Activated T-helper 1 cell treated with anti-CD3 and anti-CD28 coated beads, Interleukin-12 subunit alpha, Interleukin-12 subunit beta, Interleukin-2, Interleukin-4 antibody, amounts not matched to agents 30 ng/mL and 10 ng/mL and 1 ng/mL, durations not matched to agents 14 hours and 24 hours and 36 hours (primary cell): ENCODE measurements around the gene GABBR2. TPM values are rescaled to one million over a fixed set of nuclear protein-coding genes. Genes with fewer than 3 reads are reported as not detected.

Source experiments
- DNase-seq: peaks from one replicate; pipeline ENCODE4 v3.0.0; 2021; ENCODE audit warnings: low spot score
- H3K27ac Mint-ChIP-seq: one replicate; pipeline ENCODE4 v1.8.0; 2021; ENCODE audit warnings: mild to moderate bottlenecking, mixed read lengths
- H3K27me3 Mint-ChIP-seq: one replicate; pipeline ENCODE4 v1.8.0; 2022; ENCODE audit warnings: mild to moderate bottlenecking, moderate library complexity, mixed read lengths; ENCODE audit not compliant: insufficient read depth
- H3K36me3 Mint-ChIP-seq: one replicate; pipeline ENCODE4 v1.8.0; 2021; ENCODE audit warnings: low read depth, mixed read lengths
- H3K4me1 Mint-ChIP-seq: one replicate; pipeline ENCODE4 v1.8.0; 2021; ENCODE audit warnings: low read depth, mixed read lengths
- H3K4me3 Mint-ChIP-seq: one replicate; pipeline ENCODE4 v1.8.0; 2021; ENCODE audit warnings: mild to moderate bottlenecking, moderate library complexity, mixed read lengths
- H3K9me3 Mint-ChIP-seq: one replicate; pipeline ENCODE4 v1.8.0; 2021; ENCODE audit warnings: mixed read lengths
- intact Hi-C: fragments of 100-400 bp; cut with micrococcal nuclease; formaldehyde crosslinking; loops from one replicate; pipeline ENCODE4 v1.15.1; 2024
- total RNA-seq: library from RNA; stranded (reverse); gene quantifications from 2 replicates; pipeline ENCODE4 v1.2.3, GENCODE V29; 2022

The GABBR2 gene
- not detected in 2 replicates for total RNA-seq

DNA sequence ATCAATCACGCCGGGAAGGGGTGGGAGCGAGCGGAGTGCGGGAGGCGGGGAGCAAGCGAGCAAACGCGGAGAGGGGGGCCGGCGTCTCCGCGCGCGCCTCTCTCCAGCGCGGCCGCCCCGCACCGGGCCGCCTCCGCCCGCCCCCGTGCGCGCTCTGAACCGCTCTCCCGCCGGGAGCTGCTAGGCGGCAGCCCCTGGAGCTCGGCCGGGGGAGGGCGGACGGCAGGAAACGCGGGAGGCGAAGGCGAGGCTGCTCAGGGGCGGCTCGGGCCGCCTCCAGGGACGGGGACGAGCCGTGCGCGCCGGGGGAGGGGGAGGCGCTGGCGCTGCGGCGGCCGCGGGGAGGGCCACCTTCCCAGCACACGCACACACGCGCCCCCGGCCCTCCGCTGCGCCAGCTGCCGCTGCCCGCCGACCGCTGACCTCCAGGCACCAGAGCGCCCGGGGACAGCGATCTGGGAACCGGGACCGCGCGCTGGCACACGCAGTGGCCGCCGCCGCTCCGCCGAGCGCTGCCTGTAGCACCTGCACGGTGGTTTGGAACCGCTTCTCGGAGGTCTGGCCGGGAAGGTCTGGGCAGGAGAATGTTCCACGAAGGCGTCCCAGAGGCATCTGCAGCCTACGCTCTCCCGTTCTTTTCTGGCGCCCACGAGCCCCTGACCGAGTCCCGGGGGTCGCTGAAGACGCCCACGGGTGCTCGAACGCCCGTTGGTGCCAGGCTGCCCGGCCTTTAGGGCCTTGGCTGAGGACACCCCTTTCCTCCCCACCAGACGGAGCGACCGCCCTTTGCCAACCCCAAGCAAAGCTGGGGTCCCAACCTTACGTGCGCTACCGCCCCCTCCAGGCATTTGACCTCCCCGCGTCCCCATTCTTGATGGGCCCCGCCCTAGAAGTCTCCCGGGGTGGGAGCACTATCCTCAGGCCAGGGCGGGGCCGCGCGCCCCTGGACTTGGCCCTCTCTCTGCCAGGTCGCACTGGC lies at the start of gene GABBR2:
Gene GABBR2 (minus strand): TSS at position 3 of the 979 bp plus-strand sequence. CDS start 198 bp downstream, outside the sequence.
- Mint-ChIP-seq H3K27ac (no peak within 1 kb of the TSS), H3K4me3 (no peak within 1 kb of the TSS), H3K27me3 (peaks cover 59% of the 10 kb centered on the region), H3K4me1 (no peaks in the 10 kb centered on the region), H3K9me3 (no peaks in the 10 kb centered on the region), H3K36me3 (no peaks in the 10 kb centered on the region)
- DNase-seq, result no peak
- intact Hi-C loops, result no loop called here

DNA sequence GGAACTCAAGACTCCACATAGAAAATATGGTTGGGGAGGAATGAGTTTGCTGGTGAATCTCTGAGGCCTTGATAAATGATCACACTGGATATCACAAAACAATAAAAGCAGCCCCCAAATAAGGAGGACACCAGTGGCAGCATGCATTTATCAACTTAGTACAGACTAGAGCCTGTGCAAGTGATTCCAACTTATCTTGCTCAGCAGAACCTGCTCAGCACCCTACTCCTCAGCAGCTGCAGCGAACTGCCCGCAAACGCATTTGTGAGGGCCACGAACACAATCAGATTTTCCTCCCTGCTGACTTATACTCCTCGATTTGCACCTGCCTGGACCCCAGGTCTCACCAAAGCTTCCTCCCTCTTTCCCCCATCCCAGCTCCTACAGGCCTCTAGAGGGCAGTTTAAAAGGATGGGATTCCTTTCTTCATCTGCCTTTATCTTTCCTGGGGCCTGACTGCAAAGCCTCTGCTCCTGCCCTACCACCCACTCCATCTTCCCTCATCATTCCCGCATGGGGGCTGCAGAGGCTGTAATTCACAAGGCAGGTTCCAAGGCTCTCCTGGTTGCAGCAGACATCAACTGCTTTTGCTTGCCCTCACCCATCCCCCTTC lies 46.4 kb upstream of the GABBR2 start:
- Mint-ChIP-seq H3K27ac (no peak overlapping the region), H3K9me3 (peaks cover 13% of the 10 kb centered on the region), H3K36me3 (peaks cover 2% of the 10 kb centered on the region), H3K4me3 (no peak overlapping the region), H3K27me3 (no peaks in the 10 kb centered on the region), H3K4me1 (no peaks in the 10 kb centered on the region)
- intact Hi-C loops, result no loop called here
- no peak for DNase-seq

DNA sequence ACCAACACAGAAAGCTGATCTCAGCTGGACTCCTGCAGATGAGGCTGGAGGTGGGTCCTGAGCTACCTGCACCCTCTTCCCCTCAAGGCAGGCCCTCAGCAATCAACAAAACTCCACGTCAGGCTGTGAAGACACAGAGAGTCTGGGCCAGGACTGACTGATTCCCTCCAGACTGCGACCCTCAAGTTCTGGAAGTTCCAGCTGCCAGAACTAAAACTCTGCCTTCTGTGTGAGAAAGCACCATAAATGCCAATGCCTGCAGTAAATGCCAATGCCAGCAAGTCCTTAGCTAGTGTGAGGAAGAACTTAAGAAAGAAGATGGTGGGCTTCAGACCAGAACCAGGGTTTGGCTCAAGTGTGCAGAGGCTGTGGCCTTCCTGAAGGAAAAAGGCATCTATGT lies 42.5 kb upstream of the GABBR2 start:
- Mint-ChIP-seq H3K36me3 (no peaks in the 10 kb centered on the region), H3K4me3 (no peak overlapping the region), H3K4me1 (no peaks in the 10 kb centered on the region), H3K27me3 (no peaks in the 10 kb centered on the region), H3K9me3 (no peaks in the 10 kb centered on the region), H3K27ac (no peak overlapping the region)
- no peak for DNase-seq
- intact Hi-C loops, result no loop called here

GRCh38 chr9:98750364-98751060 lies 41.8 kb upstream of the GABBR2 start:
- Mint-ChIP-seq H3K9me3 (no peaks in the 10 kb centered on the region), H3K27me3 (no peaks in the 10 kb centered on the region), H3K36me3 (no peaks in the 10 kb centered on the region), H3K27ac (no peak overlapping the region), H3K4me3 (no peak overlapping the region), H3K4me1 (no peaks in the 10 kb centered on the region)
- intact Hi-C loops, result no loop called here
- no peak for DNase-seq

DNA sequence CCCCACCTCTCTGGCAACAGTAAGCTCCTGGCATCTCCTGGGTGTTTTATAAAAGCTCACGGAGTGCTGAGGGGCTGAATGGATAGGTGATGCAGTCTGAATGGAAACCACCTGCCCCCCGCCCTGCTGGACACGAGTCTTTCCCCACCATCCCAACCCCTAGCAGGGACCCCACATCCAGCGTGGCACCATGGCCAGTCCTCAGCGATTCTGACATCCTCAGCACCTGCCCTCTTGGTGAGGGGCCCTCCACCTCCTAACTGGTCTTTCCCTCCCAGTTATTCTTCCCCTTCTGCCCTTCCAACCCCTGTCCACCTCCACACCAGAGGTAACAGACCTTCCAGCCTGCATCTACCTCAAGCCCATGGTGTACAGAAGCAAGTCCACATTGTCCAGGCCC lies 38.7 kb upstream of the GABBR2 start:
- no peak for DNase-seq
- H3K4me3 Mint-ChIP-seq, result no peak overlapping the region
- intact Hi-C loops, result no loop called here
- no peaks in the 10 kb centered on the region for H3K27me3 Mint-ChIP-seq
- H3K9me3 Mint-ChIP-seq, result no peaks in the 10 kb centered on the region
- H3K4me1 Mint-ChIP-seq, result no peaks in the 10 kb centered on the region
- no peaks in the 10 kb centered on the region for H3K36me3 Mint-ChIP-seq
- no peak overlapping the region for H3K27ac Mint-ChIP-seq

GRCh38 chr9:98745470-98745869 lies 36.7 kb upstream of the GABBR2 start:
- DNase-seq, result no peak
- H3K27me3 Mint-ChIP-seq, result no peaks in the 10 kb centered on the region
- no peaks in the 10 kb centered on the region for H3K4me1 Mint-ChIP-seq
- intact Hi-C loops, result no loop called here
- no peaks in the 10 kb centered on the region for H3K36me3 Mint-ChIP-seq
- H3K9me3 Mint-ChIP-seq, result no peaks in the 10 kb centered on the region
- H3K4me3 Mint-ChIP-seq, result no peak overlapping the region
- H3K27ac Mint-ChIP-seq, result no peak overlapping the region

- H3K9me3 Mint-ChIP-seq, result peaks cover 3% of the 10 kb centered on the region
- no peak overlapping the region for H3K4me3 Mint-ChIP-seq
- peaks cover 1% of the 10 kb centered on the region for H3K27me3 Mint-ChIP-seq
- no peaks in the 10 kb centered on the region for H3K4me1 Mint-ChIP-seq
- H3K36me3 Mint-ChIP-seq, result no peaks in the 10 kb centered on the region
- intact Hi-C loops, result no loop called here
- no peak overlapping the region for H3K27ac Mint-ChIP-seq
- DNase-seq, result no peak
Measured at GRCh38 chr9:98743818-98744611, 35.3 kb upstream of the GABBR2 start.

GRCh38 chr9:98743329-98743728 lies 34.6 kb upstream of the GABBR2 start:
- intact Hi-C loops, result no loop called here
- H3K4me1 Mint-ChIP-seq, result no peaks in the 10 kb centered on the region
- H3K27ac Mint-ChIP-seq, result no peak overlapping the region
- no peak overlapping the region for H3K4me3 Mint-ChIP-seq
- H3K36me3 Mint-ChIP-seq, result no peaks in the 10 kb centered on the region
- no peak for DNase-seq
- peaks cover 1% of the 10 kb centered on the region for H3K27me3 Mint-ChIP-seq
- peaks cover 3% of the 10 kb centered on the region for H3K9me3 Mint-ChIP-seq

GRCh38 chr9:98742325-98743280 lies 33.9 kb upstream of the GABBR2 start:
- intact Hi-C loops, result no loop called here
- DNase-seq, result no peak
- Mint-ChIP-seq H3K36me3 (no peaks in the 10 kb centered on the region), H3K27ac (no peak overlapping the region), H3K4me3 (no peak overlapping the region), H3K27me3 (peaks cover 1% of the 10 kb centered on the region), H3K9me3 (peaks cover 3% of the 10 kb centered on the region), H3K4me1 (no peaks in the 10 kb centered on the region)

DNA sequence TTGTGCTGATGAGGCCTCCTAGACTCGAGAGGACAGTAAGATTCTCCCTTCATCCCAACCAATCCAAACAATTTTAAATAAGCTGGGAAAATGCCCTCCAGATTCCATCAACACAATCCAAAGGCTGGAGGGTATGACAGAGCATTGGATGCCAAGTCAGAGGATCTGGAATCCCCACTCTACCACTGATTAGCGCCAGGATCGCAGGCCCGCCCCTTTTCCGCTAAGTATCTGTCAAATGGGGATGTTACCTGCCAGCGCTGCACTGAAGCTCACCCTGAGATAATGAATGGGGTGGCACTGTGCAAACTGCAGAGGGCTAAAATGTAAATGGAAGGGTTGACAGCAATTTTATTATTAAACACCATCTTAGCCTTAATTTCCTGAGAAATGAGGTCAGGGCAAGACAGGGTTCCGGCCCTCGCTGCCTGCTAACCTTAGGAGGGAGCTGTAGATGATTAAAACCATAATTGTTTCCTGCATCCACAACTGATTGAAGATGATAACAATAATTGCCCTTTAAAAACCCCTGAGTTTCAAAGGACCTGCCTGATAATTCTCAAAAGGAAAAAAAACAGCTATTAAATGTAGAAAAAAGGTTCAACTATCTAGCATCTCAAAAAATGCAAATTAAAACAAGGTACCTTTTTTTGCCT lies 31.6 kb upstream of the GABBR2 start:
- intact Hi-C loops, result no loop called here
- Mint-ChIP-seq H3K9me3 (peaks cover 3% of the 10 kb centered on the region), H3K36me3 (no peaks in the 10 kb centered on the region), H3K27me3 (peaks cover 1% of the 10 kb centered on the region), H3K27ac (no peak overlapping the region), H3K4me1 (no peaks in the 10 kb centered on the region), H3K4me3 (no peak overlapping the region)
- no peak for DNase-seq

- Mint-ChIP-seq H3K4me3 (no peak overlapping the region), H3K27me3 (peaks cover 1% of the 10 kb centered on the region), H3K36me3 (no peaks in the 10 kb centered on the region), H3K4me1 (no peaks in the 10 kb centered on the region), H3K27ac (no peak overlapping the region), H3K9me3 (peaks cover 3% of the 10 kb centered on the region)
- intact Hi-C loops, result no loop called here
- no peak for DNase-seq
Measured at GRCh38 chr9:98738741-98739140, 30.0 kb upstream of the GABBR2 start.
